ENCODE measurements around the gene IKZF3.

The IKZF3 gene

GRCh38 chr17:39756380-39757079 lies 107.6 kb downstream of the IKZF3 start:
- H3K27ac ChIP-seq: no peak overlapping the region
- TF ChIP-seq CTCF (conservative IDR thresholded peaks at IDR 0.05): no peak

DNA sequence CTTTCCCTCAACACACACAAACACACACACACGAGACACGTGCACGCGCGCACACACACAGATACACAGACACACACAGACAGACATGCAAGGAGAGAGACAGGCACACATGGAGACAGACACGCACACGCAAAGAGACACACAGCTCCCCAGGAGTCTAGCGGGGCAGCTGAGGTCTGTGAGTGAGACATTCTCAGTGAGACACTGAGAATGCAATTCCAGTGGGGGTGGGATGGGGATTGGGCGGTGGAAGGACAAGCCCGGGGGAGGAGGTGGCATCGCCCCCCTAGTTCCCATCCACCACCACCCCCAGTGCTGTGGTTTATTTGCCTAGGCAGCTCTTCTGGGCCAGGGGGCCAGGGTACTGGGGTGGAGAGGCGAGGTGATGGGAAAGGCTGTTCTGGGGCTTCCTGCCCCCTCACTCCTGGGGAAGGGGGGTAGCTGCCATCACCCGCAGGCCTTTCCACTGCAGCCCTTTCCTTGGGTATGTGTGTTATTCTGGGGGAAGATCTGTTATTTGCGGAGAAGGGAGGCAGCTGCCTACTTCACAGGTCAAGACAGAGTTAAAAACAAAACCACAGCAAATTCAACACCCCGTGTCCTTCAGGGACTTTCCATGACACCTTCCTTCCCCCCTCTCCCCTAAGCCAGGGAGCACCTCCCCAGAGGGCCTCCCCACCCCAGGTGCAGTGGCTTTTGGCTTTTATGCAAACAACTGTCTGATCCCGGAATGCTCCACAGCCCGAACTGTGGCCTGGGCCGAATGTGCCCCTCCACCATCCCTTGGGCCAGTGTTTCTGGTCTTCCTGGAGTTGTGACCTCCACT lies 108.3 kb downstream of the IKZF3 start:
- H3K27ac ChIP-seq: peak overlapping the region; percentile 94
- TF ChIP-seq CTCF (conservative IDR thresholded peaks at IDR 0.05): no peak

DNA sequence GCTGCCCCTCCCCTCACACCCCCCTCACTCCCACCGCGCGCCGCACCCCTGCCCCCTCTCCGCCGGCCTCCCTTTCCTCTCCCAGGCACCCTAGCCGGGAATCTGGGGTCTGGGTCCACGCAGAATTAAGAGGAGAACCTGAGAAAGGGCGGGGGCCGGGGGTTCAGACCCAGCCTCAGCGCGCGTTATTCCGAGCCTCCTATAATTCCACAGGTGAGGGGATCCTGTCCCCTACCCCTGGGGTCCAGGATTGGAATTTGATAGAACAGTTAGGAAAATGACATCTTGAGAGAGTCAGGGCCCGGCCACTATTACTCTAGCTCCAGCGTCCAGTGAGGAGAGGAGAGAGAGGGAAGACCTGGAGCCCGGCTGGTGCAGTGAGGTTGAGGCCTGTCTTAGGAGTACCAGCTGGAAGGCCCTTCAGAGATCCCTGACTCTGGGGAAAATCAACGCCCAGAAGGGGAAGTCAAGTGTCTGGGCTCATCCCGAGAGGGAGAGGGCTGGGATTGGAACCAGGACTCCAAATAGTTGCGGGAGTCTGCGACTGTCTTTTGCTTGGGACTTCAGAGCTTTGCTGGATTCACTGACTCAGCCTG lies 109.1 kb downstream of the IKZF3 start:
- TF ChIP-seq CTCF (conservative IDR thresholded peaks at IDR 0.05): no peak
- H3K27ac ChIP-seq: peak overlapping the region; percentile 94

GRCh38 chr17:39754161-39754957 lies 109.8 kb downstream of the IKZF3 start:
- peak; percentile 98 for TF ChIP-seq CTCF (conservative IDR thresholded peaks at IDR 0.05)
- H3K27ac ChIP-seq: peak overlapping the region; percentile 94

DNA sequence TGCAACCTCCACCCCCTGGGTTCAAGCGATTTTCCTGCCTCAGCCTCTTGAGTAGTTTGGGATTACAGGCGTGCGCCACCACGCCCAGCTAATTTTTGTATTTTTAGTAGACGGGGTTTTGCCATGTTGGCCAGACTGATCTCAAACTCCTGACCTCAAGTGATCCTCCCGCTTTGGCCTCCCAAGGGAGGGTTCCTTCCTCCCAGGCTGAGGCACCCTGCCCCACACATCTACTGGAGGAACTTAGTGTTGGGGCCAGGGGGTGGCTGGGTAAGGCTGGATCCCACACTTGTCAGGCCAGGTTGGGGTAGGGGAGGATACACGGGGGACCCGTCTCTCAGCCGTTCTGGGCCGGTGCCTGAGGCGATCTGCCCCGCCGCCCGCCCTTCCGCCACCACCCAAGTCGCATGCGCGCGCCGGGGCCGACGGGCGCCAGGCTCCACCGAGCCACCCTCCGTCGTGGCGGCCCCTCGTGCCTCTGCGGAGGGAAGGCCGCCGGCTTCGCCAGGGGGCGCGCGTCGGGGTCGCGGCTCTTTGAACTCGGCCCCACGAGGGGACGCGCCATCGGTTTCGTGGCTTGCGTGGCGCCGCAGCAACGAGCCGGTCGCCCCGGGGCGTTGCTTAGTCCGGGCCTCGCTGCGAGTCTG lies 110.5 kb downstream of the IKZF3 start:
- no peak for TF ChIP-seq CTCF (conservative IDR thresholded peaks at IDR 0.05)
- peak overlapping the region; percentile 94 for H3K27ac ChIP-seq

GRCh38 chr17:39752241-39752881 lies 111.8 kb downstream of the IKZF3 start:
- H3K27ac ChIP-seq: no peak overlapping the region
- no peak for TF ChIP-seq CTCF (conservative IDR thresholded peaks at IDR 0.05)

Data from VCaP (cell line).